Prostate gland (tissue), 2 donors: ENCODE results near the gene KCNJ1.

ENCODE experiments used
- POLR2A ChIP-seq: fragments of 450-650 bp; IDR thresholded peaks from one replicate; pipeline ENCODE4 v1.6.1; 2016; ENCODE audit warnings: antibody characterized with exemption, mild to moderate bottlenecking
- TF ChIP-seq, protein P1 (sequence below), 4 experiments: fragments of 200-600 bp in 2 of 4; fragments of 450-650 bp in 2 of 4; sonication (generic) in 2 of 4; IDR thresholded peaks; 1 replicate in 3 of 4; 2 replicates in 1 of 4; pipeline ENCODE4 v1.5.1; 2016 to 2019; ENCODE audit warnings: antibody characterized with exemption in 4 of 4, mild to moderate bottlenecking in 2 of 4, moderate library complexity in 2 of 4

DNA sequence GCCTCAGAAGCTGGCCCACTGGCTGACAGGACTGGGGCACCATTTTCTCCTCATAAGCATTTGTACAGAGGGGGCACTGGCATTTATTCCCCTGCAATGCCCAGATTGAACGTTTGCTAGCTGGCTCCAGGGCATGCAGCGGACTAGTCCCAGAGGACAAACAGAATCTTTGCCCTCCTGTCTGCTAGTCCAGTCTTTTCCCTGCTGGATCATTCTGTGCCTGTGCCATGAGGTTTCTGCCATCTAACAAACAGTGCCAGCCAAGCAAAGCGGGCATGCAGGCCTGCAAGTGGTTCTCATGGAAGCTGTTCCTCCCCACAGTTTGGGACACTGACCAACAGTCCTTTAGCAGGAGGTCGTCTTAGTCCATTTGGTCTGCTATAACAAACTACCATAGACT is 53.4 kb downstream of the KCNJ1 start:
- TF ChIP-seq, protein P1, sequence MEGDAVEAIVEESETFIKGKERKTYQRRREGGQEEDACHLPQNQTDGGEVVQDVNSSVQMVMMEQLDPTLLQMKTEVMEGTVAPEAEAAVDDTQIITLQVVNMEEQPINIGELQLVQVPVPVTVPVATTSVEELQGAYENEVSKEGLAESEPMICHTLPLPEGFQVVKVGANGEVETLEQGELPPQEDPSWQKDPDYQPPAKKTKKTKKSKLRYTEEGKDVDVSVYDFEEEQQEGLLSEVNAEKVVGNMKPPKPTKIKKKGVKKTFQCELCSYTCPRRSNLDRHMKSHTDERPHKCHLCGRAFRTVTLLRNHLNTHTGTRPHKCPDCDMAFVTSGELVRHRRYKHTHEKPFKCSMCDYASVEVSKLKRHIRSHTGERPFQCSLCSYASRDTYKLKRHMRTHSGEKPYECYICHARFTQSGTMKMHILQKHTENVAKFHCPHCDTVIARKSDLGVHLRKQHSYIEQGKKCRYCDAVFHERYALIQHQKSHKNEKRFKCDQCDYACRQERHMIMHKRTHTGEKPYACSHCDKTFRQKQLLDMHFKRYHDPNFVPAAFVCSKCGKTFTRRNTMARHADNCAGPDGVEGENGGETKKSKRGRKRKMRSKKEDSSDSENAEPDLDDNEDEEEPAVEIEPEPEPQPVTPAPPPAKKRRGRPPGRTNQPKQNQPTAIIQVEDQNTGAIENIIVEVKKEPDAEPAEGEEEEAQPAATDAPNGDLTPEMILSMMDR (IDR thresholded peaks at IDR 0.05) = no peak
- no peak for TF ChIP-seq POLR2A
